Middle frontal gyrus (tissue), 1 donor: ENCODE data around the gene EDAR.

Experiments used
- DNase-seq: peaks from one replicate; pipeline ENCODE4 v3.0.0-alpha.2; 2015; ENCODE audit warnings: low spot score; ENCODE audit errors: extremely low spot score

Gene EDAR

DNA sequence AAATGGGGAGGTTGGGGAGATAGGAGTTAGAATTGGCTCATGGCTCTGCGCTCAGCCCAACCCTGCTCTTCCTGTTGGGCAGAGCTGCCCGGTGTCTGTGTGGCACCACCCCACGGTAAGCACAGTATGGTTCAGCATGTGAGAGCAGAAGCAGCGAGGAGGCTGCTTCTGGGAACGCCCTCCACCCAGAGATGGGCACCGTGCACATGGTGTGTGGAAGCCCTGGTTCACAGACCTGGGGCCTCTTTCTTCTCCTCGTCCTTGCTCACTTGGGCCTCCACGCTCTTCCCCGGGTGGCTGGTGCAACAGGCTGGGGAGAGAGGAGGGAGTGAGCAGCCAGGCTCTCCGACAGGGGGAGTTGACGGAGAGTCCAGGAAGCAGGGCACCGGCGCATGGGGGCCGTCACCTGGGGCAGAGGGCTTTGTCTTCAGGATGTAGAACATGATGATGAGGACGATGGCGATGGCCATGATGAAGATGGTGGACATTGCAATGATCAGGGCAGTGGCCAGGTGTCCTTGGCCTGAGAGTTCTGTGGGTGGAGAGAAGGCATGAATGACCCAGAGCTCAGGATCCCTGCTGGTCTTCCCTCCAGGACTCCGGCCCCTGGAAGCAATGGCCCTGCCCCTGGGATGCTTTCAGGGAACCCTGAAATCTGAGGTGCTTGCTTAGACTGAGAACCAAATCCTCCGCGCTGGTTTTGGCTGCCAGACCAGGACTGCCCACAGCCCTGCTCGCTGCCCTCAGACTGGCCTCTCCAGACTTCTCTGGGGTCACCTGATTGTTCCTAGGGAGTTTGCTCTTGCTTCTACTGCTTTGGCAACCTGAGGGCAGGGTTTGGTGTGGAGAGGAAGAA is 78.3 kb downstream of the EDAR start:
- DNase-seq: no peak

DNA sequence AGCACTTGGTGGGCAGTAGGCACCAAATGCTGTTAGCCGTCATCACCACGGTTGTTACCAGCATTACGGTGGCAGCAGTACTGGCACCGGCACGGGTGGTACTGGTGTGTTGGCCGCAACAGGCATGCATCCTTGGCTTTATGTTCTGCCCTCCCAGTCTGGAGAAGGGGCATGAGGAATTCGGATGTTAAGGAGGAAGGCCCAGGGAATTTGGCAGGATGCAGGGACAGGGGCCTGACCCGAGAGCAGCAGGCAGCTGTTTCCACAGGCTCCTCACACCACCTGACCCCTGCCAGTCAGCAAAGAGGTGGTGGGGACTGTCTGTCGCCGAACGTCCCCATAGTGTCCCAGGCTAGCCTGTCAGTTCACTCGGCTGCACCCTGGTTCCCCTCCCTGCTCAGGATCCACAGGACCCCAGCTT is 79.0 kb downstream of the EDAR start:
- DNase-seq: no peak

DNA sequence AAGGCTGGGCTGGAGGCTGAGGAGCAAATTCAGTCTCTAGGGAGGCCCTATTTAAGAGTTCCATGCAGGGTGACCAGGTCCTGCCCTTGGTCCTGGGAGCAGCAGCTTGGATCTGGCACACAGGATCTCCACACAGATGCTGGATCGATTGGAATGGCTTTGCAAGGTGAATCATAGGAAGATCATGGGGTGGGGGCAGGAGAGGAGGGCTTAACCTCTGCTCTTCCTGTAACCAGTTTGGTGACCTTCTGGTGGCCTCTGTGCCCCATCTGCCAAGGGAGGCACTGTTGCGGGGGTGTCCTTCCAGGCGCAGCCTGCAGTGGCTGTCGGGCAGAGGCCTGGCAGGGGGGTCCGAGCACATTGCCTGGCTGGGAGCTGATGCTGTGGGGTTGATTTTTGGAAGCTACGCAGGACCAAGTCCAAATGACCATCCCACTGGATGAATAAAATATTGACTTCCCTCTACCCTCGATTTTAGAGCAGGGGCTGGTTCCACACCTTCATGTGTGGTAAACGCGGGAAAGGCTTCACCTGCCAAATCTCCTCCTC is 79.7 kb downstream of the EDAR start:
- DNase-seq: no peak

DNA sequence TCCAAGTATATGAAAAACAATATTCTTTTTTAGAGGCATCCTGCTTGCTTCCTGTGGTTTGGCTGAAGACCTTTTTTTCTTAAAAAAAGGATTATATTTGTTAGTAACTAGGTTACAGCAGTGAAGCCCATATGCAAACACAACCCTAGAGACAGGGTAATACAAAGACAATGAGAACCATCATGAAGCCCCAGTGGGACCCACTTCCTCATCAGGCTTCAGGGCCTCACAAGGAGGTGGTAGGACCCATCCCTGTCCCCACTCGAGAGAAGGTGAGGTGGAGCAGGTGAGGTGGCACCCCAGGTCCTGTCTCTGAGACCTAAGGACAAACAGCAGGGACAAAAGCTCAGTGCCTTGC is 80.3 kb downstream of the EDAR start:
- no peak for DNase-seq

DNA sequence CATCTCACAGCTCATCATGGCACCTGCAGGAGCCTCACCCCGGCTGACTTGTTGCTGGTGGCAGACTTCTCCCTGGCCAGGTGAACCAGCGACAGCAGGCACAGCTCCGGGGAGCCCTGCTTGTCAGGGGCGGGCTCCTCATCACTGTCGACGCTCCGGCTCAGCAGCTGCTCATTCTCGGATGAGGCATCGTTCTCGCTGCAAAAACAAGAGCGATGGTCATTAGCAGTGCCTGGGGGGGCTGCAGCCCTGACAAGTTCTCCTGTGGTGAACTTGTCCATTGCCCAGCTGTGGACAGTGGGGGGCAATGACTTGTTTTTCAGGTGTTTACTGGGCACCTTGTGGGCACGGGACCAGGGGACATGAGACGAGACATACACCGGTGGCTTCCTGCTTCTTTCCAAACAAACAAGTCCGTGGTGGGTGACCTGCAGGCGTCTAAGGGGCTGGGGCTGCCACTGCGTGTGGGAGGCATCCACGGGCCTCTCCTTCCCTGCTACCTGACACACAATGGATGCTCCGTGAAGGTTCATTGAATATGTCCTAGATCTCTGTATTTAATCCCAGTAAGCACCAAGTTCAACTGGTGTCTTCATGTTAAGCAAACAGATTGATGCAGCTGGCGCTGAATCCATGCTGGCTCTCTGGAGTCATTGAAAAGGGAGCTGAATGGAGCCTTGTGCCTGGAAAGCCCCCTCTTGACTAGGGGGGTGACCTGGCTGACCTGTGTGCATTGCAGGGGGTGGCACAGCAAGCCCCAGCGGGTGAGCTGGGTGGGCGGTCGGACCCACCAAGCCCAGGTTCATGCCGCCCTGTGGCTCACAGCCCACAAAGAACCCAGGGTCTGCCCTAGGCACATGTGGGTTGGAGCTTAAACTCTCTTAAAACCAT is 81.0 kb downstream of the EDAR start:
- no peak for DNase-seq

DNA sequence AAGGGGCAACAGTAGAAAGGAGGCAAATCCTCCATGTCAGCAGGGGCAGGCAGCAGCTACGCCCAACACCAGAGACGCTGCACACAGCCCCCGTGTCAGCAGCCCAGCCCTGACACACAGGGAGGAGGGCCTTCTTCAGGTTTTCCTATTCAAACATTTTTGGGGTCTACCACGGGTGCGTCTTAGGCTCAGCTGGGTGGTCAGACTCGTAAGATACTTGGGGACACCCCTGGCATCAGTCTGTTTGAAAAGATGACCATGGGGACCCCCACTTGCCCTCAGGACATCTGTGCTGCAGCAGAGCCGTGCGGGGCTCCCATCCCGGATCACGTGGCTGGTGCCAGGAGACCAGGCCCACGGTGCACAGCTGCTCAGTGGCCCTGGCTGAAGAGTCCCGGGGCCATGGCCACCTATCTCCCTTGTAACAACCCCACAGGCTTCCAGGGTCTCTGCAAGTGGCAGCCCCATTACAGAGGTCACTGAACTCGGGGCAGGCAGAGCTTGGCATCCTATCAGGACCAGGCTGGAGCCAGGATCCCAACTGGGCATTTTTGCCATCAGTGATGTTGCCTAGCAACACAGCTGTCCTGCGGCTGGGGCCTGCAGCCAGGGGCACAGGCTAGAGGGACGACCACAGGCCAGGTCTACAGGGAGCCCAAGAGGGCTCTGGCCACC is 82.5 kb downstream of the EDAR start:
- DNase-seq: no peak

DNA sequence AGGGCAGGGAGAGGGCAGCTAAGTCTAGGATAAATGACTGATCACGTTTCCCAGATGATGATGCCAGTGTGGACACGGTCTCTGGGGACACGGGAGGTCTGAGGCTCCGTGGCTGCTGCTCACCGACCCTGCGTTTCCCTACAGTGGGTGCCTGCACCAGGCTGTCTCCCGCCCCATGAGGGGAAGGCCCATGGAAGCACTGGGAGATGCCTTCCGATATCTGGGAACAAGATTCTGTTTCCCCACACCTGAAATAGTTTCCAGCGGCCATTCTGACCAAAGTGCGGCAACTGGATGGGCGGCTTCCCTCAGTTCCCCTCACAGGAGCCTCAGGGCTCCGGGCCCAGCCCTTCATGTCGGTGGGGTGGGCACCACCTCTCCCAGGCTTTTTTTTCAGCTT is 83.1 kb downstream of the EDAR start:
- no peak for DNase-seq

DNA sequence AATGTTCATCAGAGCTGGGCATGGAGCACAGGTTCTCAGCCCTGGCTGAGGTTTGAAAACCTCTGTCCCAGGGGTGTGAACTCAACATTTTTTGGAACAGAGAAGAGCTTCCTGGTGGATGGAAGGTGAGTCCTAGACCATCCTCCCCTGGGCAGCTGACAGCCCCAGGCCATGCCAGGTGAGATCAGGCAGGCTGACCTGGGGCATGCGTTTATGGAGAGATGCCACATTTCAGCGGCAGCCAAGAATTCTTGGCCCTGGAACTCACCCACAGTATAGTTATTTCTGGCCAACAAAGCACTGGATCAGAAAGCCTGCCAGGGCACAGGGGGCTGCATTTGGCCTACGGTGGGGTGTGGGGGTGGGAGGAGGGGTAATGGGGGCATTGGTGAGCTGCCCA is 83.8 kb downstream of the EDAR start:
- DNase-seq: no peak

DNA sequence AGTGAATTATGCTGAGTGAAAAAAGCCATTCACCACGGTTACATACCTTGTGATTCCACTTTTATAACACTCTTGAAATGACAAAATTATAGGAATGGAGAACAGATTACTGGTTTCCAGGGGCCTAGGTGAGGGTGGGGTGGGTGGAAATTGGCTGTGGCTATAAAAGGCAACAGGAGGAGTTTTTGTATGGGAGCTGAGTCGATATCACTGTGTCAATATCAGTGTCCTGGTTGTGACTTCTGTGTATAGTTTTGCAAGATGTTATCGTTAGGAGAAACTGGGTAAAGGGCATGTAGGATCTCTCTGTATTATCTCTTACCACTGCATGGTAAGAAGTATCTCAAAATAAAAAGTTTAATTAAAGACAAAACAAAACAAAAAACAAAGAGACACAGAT is 84.3 kb downstream of the EDAR start:
- no peak for DNase-seq

DNA sequence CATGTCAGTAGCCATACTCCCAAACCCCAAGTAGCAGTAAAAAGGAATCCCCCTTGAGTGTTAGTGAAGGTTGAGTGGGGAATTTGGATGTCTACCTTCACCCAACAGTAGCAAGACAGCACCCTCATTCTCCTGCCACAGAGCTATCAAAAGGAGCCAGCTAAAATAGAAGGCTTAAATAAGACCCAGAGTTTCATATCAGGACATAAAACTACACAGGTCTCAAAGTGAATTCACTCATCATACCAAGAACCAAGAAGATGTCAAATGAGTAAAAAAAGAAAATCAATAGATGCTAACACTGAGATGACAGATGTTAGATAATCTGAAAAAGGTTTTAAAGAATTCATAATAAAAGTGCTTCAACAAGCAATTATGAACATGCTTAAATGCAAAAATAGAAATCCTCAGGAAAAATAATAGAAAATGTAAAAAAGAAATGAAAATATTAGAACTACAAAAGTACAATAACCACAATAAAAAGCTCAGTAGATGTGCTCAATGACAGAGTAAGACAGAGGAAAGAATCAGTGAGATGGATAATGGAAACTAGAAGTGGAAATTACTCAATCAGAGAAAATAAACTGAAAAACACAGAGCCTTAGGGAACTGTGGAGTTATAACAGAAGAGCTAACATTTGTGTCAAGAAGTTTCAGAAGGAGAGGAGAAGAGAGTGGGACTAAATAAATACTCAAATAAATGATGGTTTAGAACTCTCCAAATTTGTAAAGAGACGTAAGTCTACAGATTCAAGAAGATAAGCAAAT is 90.5 kb downstream of the EDAR start:
- DNase-seq: no peak

DNA sequence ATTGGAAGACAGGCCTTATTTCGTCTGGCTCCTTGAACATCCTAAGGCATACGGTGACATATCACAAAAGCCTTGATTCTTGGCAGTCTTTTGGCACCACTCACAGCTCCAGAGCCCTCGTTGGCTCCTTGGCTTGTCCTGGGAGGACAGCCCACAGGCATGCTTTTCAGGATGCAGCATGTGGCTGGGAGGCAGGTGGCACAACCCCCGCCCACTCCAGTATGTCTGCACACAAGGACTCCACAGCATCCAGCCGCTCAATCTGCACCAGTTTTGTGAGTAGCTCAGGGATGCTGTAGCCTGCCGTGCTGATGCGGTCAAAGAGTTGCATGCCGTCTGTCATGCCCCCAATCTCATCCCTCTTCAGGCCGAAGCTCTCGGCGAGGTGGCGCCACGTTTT is 92.3 kb downstream of the EDAR start:
- DNase-seq: no peak

DNA sequence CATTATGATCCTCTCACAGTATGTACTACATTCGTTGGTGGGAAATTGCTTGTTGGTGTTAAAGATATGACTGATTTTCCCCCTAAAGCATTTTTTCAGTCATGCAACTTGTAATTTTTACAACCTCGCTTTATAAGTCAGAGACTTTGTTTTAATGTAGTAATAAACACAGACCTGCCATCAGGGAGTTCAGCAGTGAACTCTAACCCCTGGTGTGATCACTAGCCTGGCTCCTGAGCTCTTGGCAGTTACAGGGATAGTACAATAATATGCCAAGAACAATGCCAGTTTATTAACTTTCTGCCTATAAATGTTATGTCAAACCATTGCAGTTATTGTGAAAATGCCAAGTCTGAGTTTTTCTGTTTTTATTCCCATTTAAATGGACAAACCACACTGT is 93.8 kb downstream of the EDAR start:
- no peak for DNase-seq

DNA sequence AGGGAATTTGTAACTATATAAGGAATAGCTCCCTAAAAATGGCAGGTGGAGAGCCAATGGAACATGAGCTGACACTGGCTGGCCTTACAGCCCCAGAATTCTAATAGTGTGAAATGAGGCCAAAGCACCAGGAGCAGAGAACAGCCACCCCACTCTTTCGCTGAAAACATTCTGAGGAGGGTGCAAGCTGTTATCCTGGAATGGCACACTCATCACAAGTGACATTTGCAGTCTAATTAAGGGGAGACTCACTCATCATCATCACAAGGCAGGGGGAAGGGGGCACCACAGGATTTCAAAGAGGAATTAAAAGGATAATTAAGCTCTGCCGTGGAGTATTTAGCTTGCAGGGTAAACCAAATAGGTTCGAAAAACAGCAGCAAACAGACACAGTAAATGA is 94.3 kb downstream of the EDAR start:
- no peak for DNase-seq

DNA sequence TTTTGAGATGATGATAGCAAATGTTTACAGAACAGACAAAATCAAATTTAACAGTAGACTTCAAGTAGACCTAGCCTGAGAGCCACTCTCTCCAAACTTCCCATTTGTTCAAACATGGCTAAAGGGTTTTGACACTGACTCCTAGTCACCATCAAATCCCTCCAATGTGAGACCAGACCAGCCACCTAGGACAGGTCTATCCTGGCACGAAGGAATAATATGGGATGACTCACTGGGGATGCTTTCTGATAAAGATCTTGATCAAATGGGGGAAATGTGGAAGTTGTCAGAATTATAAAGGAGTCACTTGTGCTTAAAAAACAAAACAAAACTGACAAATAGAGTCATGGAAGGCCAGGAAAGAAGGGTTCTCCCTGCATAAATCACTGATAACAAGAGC is 95.7 kb downstream of the EDAR start:
- no peak for DNase-seq

DNA sequence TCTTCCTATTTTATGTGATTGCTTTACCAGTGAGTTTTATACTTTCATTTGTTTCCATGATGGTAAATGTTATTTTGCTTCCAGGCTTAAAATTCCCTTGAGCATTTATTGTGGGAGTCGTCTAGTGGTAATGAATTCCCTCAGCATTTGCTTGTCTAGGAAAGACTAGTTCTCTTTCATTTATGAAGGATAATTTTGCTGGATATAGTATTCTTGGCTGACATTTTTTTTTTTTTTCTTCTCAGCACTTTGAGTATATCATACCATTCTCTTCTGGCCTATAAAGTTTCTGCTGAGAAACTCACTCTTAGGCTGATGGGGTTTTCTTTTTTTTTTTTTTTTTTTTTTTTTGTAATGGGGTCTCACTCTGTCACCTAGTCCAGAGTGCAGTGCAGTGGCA is 99.1 kb downstream of the EDAR start:
- no peak for DNase-seq

DNA sequence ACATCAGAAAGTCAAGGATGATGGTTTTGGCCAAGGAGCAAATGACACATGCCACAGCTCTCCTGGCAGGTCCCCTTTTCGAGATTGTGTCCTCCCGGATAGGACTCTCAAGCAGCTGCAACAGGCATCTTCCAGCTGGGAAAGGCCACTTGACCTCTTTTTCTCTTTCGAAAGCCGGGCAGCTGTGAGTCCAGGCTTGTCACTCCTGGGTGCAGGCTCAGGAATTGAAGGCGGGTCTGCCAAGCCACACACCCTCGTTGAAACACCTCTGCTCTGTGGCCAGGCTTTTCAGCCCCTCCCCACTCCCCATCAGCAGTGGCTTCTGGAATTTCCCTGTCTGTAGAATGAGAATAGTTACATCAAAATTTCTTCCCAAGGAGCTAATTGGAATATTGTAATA is 104.4 kb downstream of the EDAR start:
- no peak for DNase-seq

DNA sequence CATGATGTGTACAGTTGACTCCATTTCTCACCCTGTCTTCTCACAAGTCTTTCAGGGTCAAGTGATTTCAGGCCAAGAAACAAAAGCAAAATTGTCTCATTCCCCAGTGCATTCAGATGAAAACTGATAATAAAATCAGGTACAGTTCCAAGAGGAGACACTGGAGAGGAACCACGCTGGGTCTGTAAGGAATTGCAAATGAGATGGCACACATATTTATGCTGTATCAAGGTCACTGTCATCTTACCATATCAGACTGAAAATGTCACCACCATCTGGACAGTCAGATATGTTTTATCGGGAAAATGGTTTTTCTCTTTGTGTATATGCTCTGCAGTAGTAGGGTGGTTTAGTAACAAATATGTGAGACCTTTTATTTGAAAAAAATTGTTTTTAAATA is 110.7 kb downstream of the EDAR start:
- DNase-seq: no peak

DNA sequence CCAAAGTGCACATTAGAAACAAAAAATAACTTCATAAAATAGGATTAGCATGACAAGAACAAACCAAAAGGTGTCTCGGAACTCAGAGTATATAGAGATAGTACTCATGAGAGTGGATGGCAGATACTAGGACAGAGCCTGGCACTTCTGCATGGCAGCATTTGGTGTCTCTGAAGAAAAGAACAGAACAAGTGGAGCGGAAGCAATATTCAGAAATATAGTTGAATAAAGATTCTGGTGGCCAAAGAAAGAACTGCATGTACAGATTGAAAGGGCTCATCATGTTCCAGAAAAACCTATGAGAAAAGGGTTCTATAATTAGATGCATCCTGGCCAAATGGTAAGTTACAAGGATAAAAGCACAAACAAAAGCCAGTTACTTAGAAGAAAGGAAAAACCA is 111.5 kb downstream of the EDAR start:
- DNase-seq: no peak

DNA sequence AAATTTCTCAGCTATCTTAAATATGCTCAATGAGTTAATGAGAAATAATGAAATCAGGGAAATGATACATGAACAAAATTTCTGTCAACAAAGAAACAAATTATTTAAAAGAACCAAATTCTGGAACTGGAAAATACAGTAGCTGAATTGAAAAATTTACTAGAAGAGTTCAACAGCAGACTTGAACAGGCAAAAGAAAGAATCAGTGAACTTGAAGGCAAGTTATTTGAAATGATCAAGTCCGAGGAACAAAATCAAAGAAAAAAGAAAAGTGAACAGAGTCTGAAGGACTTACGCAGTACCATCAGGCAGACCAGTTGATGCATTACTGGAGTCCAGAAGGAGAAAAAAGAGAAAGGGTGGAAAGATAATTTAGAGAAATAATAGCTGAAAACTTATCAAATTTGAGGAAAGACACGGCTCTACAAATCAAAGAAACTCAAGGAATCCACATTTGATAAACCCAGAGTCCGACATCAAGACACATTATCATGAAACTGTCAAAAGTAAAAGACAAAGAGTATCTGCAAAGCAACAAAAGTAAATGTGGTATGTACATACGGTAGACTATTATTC is 118.9 kb downstream of the EDAR start:
- no peak for DNase-seq

DNA sequence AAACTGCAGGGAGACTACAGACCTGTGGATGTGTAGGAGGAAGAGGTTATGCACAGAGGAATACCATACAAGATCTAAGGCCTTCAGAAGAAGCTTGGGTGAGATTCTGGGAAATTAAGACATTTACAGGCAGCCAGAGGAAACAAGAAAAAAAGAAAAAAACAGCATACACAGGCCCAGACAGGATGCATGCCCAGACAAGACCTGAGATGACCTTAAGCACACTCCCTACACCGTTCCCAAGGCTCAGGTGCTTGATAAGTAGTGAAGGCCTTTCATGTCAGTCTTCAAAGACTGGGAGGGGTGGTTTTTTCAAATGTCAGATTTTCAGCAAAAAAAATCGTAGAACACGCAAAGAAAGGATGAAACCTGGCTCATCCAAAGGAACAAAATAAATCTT is 119.5 kb downstream of the EDAR start:
- no peak for DNase-seq

DNA sequence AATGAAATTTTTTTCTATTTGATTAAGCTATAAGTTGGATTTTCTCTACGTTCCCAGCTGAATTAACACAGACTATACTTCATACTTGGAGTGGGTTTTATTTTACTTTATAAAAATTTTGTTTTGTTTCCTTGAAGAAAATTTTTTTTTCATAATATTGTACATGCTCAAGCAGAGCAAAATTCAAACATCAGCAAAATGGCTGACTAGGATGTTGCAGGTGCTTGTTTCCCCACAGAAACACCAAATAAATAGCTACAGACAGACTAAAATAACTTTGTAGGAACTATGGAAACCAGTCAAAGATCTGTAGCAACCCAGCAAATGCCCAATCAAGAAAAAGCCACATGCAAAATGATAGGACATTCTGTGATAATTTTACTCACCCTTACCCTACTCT is 120.1 kb downstream of the EDAR start:
- DNase-seq: no peak
